HG03196 (cell line): ENCODE results near the gene RBM41.

ENCODE experiments used
- ATAC-seq: cut with Tn5 transposase; IDR thresholded peaks from one replicate; pipeline ENCODE4 v1.9.1; 2021; ENCODE audit not compliant: unreplicated experiment

RBM41 gene

DNA sequence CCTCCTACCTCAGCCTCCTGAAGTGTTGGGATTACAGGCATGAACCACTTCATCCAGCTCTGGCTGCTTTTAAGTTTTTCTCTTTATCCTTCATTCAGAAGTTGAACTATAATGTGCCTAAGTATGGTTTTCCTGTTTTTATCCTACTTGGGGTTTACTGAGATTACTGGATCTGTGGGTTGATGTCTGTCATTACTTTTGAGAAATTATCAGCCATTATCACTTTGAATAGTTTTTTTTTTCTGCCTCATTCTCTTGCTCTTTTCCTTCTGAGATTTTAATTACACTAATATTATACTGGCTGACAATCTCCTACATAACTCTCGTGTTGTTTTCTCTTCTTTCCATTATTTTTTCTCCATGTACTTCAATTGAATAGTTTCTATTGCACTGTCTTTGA lies 71.0 kb downstream of the RBM41 start:
- ATAC-seq, result no peak

- no peak for ATAC-seq
These were observed 88.9 kb downstream of the RBM41 start for GRCh38 chrX:107029752-107030151.

DNA sequence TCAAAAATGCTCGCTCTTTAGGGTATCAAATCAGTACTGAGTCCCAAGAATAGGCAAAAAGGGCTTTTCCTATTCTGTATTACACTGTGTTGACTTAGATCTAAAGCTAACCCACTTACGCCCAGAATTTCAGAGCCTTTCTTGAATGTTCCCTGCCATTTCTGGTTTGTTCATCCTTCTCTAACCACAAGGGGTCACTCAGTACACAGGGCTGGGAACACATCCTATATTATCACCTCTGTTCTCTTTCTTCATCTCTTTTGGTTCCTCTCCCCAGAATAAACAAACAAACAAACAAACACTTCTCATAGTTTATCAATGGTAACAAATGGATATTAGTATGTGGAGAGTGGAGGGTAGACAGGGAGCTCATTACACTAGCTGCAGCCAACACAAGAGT lies 93.1 kb downstream of the RBM41 start:
- ATAC-seq, result no peak

- ATAC-seq, result no peak
These were observed 103.7 kb downstream of the RBM41 start for GRCh38 chrX:107014936-107015335.
